HG03025 (cell line): Measurements from ENCODE around the gene FGR.
"Not testable (repeated sequence)": the region's sequence is repeated elsewhere in the genome, so short reads cannot be mapped to it uniquely, and the experiment has no call there.

Source experiments
- ATAC-seq: cut with Tn5 transposase; IDR thresholded peaks from one replicate; pipeline ENCODE4 v1.9.1; 2021; ENCODE audit warnings: mild to moderate bottlenecking, moderate library complexity; ENCODE audit not compliant: unreplicated experiment, low FRiP score

The FGR gene

DNA sequence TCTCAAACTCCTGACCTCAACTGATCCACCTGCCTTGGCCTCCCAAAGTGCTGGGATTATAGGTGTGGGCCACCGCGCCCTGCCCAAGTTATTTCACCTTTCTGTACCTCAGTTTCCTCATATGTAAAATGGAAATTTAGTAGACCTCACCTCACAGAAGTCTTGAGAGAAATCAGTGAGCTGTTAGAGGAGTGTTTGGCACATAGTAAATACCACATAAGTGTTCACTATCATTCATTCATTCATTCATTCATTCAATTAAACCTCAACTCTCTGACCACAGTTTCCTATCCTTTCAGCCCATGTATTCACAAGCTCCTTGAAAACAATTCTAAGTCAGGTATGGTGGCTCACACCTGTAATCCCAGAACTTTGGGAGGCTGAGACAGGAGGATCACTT is 3.8 kb upstream of the FGR start:
- ATAC-seq: no peak

DNA sequence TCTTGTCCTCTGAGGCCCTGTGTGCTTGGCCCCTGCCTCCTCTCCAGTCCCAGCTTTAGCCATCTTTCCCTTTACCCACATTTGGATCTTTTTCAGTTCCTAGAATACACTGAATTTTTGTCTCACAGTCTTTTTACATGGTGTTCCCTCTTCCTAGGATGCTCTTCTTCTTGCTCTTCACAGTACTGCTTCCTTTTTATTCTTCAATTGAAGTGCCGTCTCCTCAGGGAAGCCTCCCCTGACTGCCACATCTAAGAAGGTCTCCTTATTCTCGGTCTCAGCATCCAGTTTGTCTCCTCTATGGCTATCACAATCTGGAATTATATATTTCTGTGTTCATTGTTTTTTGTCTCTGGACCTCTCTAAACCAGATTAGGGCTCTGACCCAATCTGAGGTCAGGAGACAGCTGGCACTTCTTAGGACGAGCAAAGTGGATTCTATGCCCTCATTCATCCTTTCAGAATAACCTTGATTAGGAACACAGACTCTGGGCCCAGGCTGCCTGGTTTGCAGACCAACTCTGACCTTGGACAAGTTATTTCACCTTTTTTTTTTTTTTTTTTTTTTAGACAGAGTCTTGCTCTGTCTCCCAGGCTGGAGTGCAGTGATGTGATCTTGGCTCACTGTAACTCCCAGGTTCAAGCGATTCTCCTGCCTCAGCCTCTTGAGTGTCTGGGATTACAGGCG is 3.2 kb upstream of the FGR start:
- ATAC-seq: no peak

DNA sequence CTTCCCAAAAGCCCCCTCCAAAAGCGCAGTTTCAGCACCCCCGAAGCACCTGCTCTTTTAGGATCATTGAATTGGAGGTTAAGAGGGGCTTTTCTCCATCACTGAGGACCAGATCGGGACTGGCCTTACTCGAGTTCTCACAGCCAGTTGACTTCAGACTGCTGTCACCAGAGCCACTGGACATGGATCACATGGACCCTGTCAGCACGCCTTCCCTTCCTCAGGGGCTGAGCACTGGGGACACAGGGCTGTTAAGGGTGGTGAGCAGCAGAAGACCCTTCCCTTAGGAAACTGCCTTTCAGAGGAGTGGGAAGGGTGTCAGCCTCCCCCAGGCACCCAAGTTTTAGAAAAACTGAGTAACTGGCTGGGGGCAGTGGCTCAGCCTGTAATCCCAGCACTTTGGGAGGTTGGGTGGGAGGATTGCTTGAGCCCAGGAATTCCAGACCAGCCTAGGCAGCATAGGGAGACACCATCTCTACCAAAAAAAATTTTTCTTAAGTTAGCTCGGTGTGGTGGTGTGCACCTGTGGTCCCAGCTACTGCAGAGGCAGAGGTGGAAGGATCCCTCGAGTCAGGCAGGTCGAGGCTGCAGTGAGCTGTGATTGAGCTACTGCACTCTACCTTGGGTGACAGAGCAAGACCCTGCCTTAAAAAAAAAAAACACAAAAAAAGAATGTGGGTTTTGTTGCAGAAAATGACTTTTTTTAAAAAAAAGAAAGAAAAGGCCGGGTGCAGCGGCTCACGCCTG is 584 bp upstream of the FGR start:
- ATAC-seq: no peak

DNA sequence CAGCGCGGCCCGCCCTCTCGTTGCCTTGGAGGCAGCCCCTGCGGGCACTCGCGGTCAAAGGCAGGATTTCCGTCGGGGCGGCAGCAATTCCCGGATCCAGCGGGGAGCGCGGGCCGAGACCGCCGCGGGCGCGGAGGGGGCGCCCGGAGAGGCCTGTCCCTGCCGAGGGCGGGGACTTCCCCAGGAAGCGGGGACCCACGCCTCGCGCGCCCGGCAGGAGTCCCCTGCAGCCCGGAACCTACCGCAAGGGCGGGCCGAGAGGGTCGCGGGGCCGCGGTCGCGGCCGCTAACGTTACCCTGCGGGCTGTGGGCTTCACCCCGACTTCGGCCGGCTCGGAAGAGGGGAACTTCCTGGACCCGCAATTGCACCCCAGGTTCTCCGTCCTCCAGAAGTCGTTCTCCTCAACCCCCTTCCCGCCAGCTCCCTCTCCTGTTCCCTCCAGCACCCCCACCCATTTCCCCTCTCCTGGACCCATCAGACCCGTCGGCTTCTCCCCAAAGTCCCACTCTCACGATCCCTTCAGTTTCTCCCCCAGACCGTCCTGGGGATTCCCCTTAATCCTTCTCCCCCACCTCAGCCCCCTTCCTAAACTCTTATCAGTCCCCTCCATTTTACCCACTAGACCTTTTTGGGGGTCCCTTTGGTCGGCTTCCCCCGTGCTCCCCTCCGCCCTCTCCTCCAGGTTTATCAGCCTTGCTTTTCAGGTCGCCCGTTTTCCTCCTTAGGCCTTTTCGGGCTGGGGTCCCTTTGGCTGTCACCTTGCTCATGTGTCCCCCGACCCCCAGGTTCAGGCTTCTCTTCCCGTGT is 604 bp downstream of the FGR start:
- ATAC-seq: no peak

DNA sequence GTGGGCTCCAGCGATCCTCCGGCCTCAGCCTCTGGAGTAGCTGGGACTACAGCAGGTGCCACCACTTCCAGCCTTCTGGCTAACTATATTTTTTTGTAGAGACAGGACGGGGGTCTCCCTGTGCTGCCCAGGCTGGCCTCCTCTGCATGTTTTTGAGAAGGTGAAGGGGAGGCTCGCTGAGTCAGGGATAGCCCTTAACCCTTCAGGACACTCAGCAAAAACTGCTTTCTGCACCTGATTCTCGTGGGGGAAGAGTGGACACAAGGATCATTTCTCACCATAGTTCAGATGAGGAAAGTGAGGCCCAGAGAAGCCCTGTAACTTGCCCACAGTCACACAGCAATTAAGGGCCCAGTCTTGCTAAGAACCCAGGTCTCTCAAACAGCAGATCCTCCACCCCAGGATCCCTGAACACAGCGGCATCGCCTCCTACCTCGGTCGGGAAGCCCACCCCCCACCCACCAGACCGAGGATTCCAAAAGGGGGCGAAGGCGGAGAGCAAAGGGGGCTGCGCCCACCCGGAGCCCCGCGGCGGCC is 1.3 kb downstream of the FGR start:
- ATAC-seq: no peak

DNA sequence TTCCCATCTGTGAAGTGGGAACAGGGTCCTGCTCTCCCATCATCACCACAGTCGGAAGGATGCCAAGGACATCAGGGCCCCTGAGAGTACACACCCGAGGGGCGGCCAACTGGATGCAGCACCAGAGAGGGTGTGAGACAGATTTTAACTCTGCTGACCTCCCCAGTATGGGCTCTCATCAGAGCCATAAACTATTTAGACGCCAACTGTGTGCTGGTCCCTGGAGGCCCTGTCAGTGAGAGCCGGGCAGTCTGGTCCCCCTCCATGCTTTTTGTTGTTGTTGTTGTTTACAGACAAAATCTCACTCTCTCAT is 1.7 kb downstream of the FGR start:
- ATAC-seq: no peak

DNA sequence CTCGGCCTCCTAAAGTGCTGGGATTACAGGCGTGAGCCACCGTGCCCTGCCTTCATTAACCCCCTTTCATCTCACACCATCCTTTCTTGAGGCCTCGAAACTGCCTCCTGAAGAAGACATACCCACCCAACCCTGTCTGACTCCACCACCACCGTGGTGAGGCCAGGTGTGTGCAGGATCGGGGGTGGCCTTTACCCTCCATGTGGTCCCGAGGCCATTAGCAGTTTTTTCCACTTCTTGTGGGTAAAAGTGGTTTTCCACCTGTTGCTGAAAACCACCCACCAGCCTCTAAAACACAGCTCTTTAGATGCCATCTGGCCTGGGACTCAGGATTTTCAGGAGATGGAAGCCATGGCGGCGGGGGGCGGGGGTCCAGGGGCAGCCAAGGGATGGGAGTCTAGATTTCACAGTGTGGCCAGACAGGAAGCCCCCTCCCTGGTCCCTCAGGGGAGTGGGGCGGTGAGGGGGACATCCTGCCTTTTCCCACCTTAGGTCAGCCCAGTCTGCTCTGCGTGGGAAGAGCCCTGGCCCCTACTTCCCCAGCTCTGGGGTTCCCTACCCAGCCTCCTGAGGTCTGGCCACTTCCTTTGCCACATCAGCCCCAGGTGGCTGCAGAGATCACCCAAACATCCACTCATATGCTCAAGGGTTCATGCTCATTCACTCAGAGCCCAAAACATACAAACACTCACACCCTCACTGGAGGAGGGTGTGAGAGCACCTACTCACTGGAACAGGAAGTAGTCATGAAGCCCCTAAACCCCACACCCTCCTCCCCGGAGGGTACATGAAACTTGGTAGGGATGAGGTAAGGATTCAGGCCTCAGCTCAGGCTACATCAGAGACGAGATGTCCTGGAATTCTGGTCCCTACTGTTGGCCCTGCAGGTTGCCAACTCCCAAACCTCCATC is 2.3 kb downstream of the FGR start:
- no peak for ATAC-seq

DNA sequence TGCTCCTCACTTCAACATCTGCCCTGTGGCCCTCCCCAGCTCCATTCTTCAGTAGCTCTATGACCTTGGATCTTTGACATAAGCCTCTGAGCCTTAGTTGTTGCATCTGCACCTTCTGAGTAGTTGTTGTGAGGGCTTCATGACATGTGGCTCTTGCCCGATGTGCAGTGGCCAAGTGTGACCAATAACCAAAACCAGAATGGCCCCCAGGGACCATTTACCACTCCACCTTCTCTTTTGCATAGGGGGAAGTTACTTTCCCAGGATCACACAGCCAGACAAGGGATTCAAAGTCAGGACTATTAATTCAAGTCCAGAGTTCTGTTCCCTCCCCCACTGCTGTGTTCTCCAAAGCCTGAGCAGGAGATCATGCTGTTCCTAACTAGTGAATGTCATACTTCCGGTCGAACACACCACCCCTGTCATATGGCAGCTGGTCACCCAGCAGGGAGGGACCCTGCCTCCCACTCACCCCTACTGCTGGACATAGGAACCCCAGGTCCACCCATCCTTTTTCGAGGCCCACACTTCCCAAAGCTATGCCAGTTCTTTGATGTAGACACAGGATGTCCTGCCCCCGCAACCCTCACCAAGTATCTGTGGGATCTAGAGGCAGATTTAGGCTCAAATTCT is 4.0 kb downstream of the FGR start:
- no peak for ATAC-seq

DNA sequence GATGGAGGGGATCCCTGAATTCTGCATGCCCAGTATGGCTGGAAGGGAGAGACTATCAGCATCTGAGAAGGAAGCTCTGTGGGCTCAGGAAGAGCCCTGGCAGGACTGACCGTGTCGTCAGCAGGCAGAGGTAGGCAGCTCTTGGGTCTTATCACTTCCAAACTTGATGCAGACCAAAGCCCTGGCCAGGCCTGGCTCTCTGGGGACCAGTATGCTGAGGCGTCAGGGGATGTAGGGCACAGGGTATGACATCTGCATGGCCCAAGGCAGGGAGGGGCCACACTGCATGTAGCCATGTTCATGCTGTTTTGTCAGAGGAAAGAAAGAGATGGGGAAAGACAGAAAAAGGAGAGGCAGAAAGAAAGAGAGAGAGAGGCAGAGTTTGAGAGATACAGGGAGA is 6.3 kb downstream of the FGR start:
- no peak for ATAC-seq

DNA sequence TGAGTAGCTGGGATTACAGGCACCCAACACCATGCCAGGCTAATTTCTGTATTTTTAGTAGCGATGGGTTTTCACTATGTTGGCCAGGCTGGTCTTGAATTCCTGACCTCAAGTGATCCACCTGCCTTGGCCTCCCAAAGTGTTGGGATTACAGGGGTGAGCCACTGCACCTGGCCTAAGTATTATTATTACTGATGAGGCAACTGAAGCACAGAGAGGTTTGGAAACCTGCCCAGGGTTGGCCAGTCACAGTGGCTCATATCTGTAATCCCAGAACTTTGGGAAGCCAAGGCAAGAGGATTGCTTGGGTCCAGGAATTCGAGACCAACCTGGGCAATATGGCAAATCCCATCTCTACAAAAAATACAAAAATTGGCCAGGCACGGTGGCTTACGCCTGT is 7.3 kb downstream of the FGR start:
- ATAC-seq: not testable (repeated sequence)

DNA sequence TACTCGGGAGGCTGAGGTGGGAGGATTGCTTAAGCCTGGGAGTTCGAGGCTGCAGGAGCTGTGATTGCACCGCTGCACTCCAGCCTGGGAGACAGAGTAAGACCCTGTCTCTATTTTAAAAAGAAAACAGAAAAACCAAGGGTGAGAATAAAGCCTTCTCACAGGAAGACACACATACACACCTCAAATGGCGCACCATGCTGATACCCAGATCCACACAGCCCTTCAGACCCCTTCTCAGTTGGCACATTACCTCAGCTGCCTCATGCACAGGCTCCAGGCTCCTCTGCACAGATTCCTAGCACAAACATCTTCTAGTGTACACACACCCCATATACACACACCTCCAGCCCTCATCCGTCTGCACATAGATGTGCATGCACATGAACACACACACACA is 7.9 kb downstream of the FGR start:
- ATAC-seq: no peak

DNA sequence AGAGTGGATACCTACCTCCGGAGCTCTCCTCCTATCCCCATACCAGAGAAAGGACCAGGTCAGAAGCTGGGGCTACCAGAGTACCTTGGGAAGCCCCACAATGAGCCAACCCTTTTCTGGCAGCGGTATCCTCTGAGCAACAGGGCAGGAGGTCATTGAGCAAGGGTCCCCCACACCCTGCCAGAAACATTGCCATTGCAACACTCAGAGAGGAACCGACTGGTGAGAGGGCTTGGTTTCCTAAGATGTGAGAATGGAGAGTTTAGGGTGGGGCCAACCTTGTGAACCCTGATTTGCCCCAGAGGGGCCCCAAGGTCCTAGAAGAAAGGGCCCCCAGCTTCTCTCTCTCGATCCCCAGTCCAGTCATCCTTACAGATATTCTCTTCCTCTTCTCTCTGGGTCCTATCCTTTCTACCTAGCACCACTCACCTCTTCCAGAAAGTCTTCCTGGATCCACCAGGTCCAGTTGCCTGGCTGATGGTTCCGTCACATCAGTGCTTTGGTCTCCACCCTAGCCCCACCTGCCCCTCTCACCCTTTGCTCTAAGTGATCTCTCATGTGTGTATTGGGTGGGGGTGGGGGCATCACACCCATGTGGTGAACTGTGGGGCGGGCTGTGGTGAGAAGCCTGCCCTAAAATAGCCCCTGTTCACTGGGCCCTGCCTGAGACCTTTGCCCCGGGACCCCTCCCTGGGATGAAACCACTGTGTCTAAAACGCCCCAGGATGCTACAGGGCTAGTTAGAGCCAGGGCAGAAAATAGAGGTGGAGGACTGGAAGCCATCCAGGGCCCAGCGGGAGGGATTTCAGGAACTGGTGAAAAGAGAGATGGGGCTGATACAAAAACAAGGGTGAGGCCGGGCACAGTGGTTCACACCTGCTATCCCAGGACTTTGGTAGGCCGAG is 8.7 kb downstream of the FGR start:
- no peak for ATAC-seq

DNA sequence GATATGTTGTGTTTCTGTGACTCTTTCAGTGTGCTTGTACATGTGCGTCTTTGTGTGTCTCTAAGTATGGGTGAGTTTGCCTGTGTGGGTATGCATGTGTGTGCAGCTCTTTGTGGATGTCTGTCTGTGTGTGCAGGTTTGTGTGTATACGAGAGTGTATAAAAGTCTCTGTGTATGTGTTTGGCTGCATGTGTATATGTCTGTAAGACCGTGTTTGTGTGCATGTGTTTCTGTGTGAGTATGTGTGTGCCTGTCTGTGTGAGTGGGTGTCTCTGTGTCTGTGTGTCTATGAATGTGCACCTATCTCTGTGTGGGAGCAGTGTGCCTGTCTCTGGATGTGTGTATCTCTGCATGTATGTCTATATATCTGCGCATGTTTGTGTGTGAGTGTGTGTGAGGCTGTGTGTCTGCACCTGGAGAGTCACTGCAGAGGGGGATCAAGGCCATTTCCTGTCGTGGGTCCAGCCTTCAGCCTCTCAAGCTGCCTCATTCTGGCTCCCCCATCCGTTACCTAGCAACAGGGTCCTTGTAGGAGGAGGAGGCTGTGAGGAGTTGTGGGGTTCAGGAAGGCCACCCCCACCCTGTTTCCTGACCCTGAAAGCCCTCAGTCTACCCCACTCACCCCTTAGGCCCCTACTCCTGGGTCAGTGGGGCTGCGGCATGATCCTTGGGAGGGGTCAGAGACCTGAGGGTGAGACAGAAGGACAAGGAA is 10.4 kb downstream of the FGR start:
- ATAC-seq: no peak

DNA sequence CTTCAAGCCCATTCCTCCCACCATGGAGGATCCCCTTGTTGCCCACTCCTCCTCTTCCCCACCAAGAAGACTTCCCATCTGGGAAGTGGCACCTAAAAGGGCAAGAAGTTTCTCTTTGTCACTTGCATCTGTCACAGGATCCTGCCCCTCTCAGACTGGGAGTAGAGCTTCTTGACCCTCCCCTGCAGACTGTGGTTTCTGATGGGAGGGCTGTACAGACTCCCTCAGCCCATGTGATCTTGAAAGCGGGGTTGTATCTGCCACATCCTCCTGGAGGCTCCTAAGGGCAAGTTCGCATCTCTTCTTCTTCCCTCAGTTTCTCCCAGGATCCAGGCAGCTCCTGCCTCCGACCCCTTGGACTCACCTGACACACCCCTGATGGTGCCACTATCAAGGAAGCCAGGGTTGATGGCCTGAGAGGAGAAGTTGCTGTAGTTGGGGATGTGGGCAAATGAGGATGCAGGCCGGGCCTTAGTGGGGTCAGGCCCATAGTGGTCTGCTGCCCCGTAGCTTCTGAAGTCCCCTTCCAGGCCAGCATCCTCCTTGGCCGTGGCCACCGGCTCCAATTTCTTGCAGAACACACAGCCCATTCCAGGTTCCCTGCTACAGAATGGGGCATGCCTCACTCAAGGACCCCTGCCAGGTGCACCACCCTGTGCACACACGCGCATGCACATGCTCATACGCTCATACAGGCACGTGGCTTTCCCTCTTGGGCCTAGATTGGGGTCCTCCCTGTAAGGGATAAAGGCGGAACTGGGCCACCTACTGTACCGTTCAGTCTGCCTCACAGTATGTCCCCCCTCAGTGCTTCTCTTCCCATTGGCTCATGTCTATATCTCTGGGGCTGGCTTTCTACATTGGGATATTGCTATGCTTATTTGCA is 11.4 kb downstream of the FGR start:
- no peak for ATAC-seq

DNA sequence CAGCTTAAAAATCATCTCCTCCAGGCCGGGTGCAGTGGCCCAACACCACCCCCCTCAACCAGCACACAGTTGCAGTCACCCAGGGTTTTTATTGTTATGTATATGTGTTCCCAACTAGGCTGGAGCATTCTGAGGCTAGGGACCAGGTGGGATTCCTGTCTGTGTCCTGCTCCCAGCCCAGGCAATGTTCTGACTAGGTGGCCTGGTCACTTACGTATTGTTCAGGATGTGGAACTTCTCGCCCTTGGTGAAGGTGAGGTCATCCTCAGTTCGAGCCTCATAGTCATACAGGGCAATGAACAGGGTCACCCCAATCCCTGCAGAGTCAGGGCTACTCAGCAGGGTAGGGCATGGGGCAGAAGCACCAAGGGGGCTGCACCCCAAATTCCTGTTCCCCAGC is 12.2 kb downstream of the FGR start:
- ATAC-seq: no peak

DNA sequence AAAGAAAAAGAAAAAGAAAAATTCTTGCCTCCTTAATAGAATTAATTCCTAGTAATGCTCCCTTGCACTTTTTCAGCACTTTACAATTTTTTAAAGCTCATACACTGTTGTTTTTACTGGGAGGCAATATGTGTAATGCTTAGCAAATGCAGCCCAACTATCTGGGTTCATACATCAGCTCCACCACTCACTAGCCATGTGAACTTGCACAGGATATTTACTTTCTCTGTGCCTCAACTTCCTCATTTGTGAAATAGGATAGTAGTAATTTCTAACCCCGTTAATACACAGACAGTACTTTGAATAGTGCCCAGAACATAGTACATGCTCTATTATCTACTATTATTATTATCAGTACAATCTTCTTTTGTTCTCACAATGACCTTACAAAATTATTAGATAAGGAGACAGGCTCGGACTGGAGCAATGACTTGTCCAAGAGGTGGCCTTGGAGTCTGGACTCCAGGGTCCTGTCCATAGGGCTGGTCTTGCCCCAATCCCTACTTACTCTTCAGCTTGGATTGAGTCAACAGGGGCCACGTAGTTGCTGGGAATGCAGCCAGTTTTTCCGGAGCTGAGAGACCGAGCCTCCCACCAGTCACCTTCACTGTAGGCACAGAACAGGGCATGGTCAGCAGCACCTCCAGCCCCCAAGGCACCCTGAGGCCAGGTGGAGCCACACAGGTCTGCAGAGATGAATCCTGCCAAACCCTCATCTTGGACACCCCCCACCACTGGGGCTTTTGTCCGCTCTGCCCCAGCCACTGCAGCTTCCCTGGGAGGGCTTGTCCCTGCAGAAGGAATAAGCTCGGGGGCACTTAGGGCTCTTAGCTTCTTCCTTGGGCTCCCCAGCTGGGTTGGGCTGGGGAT is 13.7 kb downstream of the FGR start:
- ATAC-seq: no peak
